ENCODE results near the gene SIL1.

Gene SIL1

DNA sequence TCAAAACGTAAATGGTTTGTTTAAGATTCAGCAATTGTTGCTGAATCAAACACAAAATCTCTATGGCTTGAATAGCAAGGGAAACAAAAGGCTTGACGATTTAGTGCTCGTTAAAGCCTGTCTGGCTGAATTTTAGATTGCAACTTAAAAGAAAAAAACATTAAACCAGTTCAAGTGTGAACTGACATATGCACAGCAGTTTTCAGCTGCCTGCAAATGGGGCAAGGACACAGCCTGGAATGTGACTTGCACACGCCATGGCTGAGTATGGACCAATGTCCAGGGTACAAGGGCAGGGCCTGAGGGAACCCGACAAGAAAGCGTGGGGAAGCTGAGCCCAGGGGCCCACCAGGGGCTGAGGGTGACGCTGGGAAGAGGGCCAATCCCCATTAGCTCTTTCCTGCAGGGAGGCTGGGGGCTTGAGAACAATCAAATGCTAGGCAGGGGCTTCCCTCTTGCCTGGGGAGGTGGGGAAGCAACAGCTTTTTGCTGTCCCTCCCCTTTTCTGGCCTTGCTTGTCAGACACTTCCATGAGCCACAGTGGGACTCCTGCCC is 233.4 kb downstream of the SIL1 start:
- 55% methylated on average over 6 of the region's 7 CpGs for WGBS (ENCODE audit: insufficient coverage)
- no peak overlapping the region for H3K27ac ChIP-seq (ENCODE audit: insufficient read depth in 1 of 2, low read depth in 1 of 2, low read length in 2 of 2, poor library complexity in 1 of 2, severe bottlenecking in 2 of 2)
- peaks cover 0 to 40% (median 15%) of the 10 kb centered on the region in 4 experiments for H3K4me1 ChIP-seq (ENCODE audit: control extremely low read depth in 1 of 4, control insufficient read depth in 4 of 4, insufficient read depth in 4 of 4, low read length in 3 of 4)
- H3K4me3 ChIP-seq (ENCODE audit: control insufficient read depth in 1 of 7, extremely low read depth in 1 of 7, insufficient read depth in 4 of 7, low read depth in 2 of 7, low read length in 6 of 7): no peak overlapping the region
- ChIA-PET POLR2A (interaction anchor here (1.2 kb wide), 1 partner anchor 12 kb away, joined by 3 read pairs; no protein-coding TSS in a partner anchor), CTCF (interaction anchor here (0.5 to 3.6 kb wide), 5 partner anchors 10 to 15 kb away, joined by 3 to 21 read pairs (median 3); no protein-coding TSS in a partner anchor)
- DNase-seq: no peak
- no peaks in the 10 kb centered on the region for H3K27me3 ChIP-seq (replicated peaks in 2 of 5; ENCODE audit: control insufficient read depth in 4 of 5, insufficient read depth in 5 of 5, low read length in 4 of 5)
- H3K9me3 ChIP-seq (ENCODE audit: control extremely low read depth in 1 of 5, control insufficient read depth in 4 of 5, insufficient read depth in 2 of 5, low read depth in 1 of 5, low read length in 4 of 5): no peaks in the 10 kb centered on the region
- H3K36me3 ChIP-seq (ENCODE audit: control insufficient read depth in 4 of 4, insufficient read depth in 4 of 4, low read length in 3 of 4): no peaks in the 10 kb centered on the region

DNA sequence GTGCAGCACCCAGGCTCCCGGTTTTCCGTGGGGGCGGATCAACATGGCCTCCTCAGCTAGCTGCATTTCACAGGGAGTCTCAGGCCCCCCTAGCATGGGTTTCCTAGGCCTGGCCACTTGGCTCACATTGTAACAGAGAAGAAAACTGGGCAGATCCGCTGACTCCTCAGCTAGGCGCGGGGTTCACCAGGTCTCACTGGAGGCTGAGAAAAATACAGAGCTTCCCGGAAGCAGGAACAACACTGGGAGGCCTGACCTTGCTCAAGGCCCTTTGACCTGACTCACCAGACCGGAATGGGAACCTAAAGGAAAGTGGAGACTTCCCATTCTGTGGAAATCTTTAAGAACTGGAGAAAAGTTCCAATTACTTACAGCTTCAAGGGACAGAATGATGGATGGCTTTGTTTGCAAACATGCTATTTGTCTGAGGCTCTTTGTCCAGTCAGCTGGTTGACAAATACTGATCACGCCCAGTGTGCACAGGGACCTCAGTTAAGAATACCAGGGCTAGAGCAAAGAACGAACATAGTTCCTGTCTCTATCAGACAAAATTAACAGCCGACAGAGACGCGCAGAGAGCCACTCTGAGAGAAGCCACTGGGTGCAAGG is 234.3 kb downstream of the SIL1 start:
- H3K9me3 ChIP-seq (ENCODE audit: control extremely low read depth in 1 of 5, control insufficient read depth in 4 of 5, insufficient read depth in 2 of 5, low read depth in 1 of 5, low read length in 4 of 5): no peaks in the 10 kb centered on the region
- peaks cover 0 to 37% (median 14%) of the 10 kb centered on the region in 4 experiments for H3K4me1 ChIP-seq (ENCODE audit: control extremely low read depth in 1 of 4, control insufficient read depth in 4 of 4, insufficient read depth in 4 of 4, low read length in 3 of 4)
- ChIA-PET POLR2A (interaction anchor here (1.2 kb wide), 1 partner anchor 11 kb away, joined by 3 read pairs; no protein-coding TSS in a partner anchor), CTCF (interaction anchor here (1.1 to 3.6 kb wide), 4 partner anchors 10 to 14 kb away, joined by 3 to 21 read pairs (median 5); no protein-coding TSS in a partner anchor)
- H3K27me3 ChIP-seq (replicated peaks in 2 of 5; ENCODE audit: control insufficient read depth in 4 of 5, insufficient read depth in 5 of 5, low read length in 4 of 5): no peaks in the 10 kb centered on the region
- 88% methylated on average over 12 of the region's 13 CpGs for WGBS (ENCODE audit: insufficient coverage)
- no peak overlapping the region for H3K27ac ChIP-seq (ENCODE audit: insufficient read depth in 1 of 2, low read depth in 1 of 2, low read length in 2 of 2, poor library complexity in 1 of 2, severe bottlenecking in 2 of 2)
- no peak overlapping the region for H3K4me3 ChIP-seq (ENCODE audit: control insufficient read depth in 1 of 7, extremely low read depth in 1 of 7, insufficient read depth in 4 of 7, low read depth in 2 of 7, low read length in 6 of 7)
- DNase-seq: no peak
- H3K36me3 ChIP-seq (ENCODE audit: control insufficient read depth in 4 of 4, insufficient read depth in 4 of 4, low read length in 3 of 4): no peaks in the 10 kb centered on the region

DNA sequence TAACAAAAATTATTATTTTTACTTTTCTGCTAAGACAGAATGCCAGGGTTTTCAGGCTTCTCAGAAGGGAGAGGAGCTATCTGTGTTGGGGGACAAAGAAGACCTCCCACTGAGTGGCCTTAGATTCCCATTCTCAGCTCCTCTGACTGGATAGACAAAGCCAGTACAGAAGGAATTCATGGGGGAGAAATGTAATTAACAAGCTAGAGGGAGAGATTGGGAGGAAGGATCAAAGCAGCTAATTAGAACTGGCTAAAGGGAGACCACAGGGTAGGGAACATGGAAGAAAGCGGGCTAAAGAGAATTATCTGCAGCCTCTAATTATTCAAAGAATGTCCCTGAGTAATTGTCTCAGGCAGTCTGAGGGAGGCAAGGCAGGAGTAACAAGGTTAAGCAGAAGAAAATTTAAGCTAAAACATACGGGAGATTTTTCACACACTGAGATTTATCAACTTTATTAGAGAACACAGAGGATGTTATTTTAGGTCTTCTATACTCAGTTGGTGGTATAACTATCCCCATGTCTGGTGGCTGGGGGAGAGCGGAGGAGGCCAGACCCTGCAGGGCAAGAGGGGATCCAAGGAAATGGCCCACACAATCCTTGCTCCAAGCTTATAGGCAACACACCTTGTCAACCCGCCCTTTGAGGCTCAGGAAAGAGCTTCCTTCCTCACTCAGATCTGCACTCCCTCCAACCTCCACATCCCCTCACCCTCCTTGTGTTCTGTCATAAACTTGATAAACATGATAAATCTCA is 235.4 kb downstream of the SIL1 start:
- Histone ChIP-seq H3K27ac (ENCODE audit: insufficient read depth in 1 of 2, low read depth in 1 of 2, low read length in 2 of 2, poor library complexity in 1 of 2, severe bottlenecking in 2 of 2) (no peak overlapping the region), H3K4me3 (ENCODE audit: control insufficient read depth in 1 of 7, extremely low read depth in 1 of 7, insufficient read depth in 4 of 7, low read depth in 2 of 7, low read length in 6 of 7) (no peak overlapping the region), H3K4me1 (ENCODE audit: control extremely low read depth in 1 of 4, control insufficient read depth in 4 of 4, insufficient read depth in 4 of 4, low read length in 3 of 4) (peaks cover 0 to 37% (median 14%) of the 10 kb centered on the region in 4 experiments), H3K27me3 (replicated peaks in 2 of 5; ENCODE audit: control insufficient read depth in 4 of 5, insufficient read depth in 5 of 5, low read length in 4 of 5) (no peaks in the 10 kb centered on the region), H3K36me3 (ENCODE audit: control insufficient read depth in 4 of 4, insufficient read depth in 4 of 4, low read length in 3 of 4) (no peaks in the 10 kb centered on the region), H3K9me3 (ENCODE audit: control extremely low read depth in 1 of 5, control insufficient read depth in 4 of 5, insufficient read depth in 2 of 5, low read depth in 1 of 5, low read length in 4 of 5) (no peaks in the 10 kb centered on the region)
- DNase-seq: no peak
- POLR2A ChIA-PET: no interaction called here
- WGBS (ENCODE audit: insufficient coverage): 100% methylated on average over 1 of the region's 4 CpGs
- CTCF ChIA-PET: interaction anchor here (1.2 to 3.6 kb wide), 5 partner anchors 9 to 21 kb away, joined by 3 to 21 read pairs (median 4); no protein-coding TSS in a partner anchor

DNA sequence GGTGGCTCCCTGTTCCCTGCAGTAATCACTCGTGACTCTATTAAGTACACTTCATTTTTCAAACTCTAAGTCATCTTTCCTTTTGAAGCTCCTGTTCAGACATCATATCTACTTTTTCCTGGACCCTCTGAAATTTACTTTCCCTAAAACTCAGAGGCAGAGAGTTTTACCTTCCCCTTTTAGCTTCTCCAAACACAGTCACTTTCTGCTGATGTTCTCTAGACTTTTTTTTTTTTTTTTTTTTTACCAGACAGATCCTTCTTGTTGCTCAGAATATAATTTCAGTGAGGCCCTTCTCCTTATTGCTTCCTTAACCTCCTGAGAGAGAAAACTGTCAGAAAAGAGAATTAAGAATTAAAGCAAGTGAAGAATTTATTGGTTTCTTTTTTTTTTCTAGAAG is 236.4 kb downstream of the SIL1 start:
- POLR2A ChIA-PET: no interaction called here
- peaks cover 0 to 36% (median 14%) of the 10 kb centered on the region in 4 experiments for H3K4me1 ChIP-seq (ENCODE audit: control extremely low read depth in 1 of 4, control insufficient read depth in 4 of 4, insufficient read depth in 4 of 4, low read length in 3 of 4)
- no peak overlapping the region for H3K27ac ChIP-seq (ENCODE audit: insufficient read depth in 1 of 2, low read depth in 1 of 2, low read length in 2 of 2, poor library complexity in 1 of 2, severe bottlenecking in 2 of 2)
- H3K4me3 ChIP-seq (ENCODE audit: control insufficient read depth in 1 of 7, extremely low read depth in 1 of 7, insufficient read depth in 4 of 7, low read depth in 2 of 7, low read length in 6 of 7): no peak overlapping the region
- H3K36me3 ChIP-seq (ENCODE audit: control insufficient read depth in 4 of 4, insufficient read depth in 4 of 4, low read length in 3 of 4): peaks cover 0 to 2% (median 0%) of the 10 kb centered on the region in 4 experiments
- CTCF ChIA-PET: interaction anchor here (1.0 to 1.9 kb wide), 3 partner anchors 11 to 22 kb away, joined by 3 to 4 read pairs (median 3); no protein-coding TSS in a partner anchor
- 89% methylated on average over 1 of the region's 1 CpG for WGBS (ENCODE audit: insufficient coverage)
- no peaks in the 10 kb centered on the region for H3K9me3 ChIP-seq (ENCODE audit: control extremely low read depth in 1 of 5, control insufficient read depth in 4 of 5, insufficient read depth in 2 of 5, low read depth in 1 of 5, low read length in 4 of 5)
- no peak for DNase-seq
- H3K27me3 ChIP-seq (replicated peaks in 2 of 5; ENCODE audit: control insufficient read depth in 4 of 5, insufficient read depth in 5 of 5, low read length in 4 of 5): no peaks in the 10 kb centered on the region

DNA sequence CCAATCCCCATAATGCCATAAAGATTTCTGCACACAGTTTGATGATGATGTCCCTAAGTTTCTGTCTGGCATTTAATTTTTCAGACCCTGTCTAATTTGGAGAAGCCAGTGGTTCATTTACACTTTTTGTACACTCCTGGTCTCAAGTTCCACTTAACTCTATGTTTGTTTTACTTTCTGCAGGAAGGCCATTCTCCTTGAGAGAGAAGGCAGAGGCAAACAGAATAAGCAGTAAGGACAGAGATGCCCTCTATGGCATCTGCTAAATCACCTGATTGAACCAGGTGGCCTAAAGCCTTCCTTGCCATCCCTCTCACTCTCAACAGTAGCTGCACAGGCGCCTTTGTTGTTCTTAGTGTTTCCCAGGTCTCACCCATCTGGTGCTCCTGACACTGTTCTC is 236.9 kb downstream of the SIL1 start:
- H3K27ac ChIP-seq (ENCODE audit: insufficient read depth in 1 of 2, low read depth in 1 of 2, low read length in 2 of 2, poor library complexity in 1 of 2, severe bottlenecking in 2 of 2): no peak overlapping the region
- POLR2A ChIA-PET: no interaction called here
- CTCF ChIA-PET: interaction anchor here (1.0 to 1.2 kb wide), 2 partner anchors 11 to 15 kb away, joined by 3 read pairs; no protein-coding TSS in a partner anchor

DNA sequence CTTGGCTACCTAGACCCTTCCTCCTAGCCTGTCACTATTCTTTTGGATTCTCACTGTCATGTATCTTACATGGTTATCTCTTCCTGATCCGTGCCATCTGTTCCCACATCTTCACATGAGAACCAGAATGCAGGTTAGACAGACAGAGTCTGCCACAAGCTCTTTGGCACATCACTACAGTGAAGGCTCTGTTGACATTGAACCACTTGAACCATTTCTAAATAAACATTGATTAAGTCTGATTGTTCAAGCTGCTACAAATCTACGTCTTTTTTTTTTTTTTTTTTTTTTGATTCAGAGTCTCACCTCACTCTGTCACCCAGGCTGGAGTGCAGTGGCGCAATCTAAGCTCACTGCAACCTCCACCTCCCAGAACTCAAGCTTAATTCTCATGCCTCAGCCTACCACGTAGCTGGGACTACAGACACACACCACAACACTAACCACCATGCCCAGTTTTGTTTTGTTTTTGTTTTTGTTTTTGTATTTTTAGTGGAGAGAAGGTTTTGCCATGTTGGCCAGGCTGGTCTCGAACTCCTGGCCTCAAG is 237.9 kb downstream of the SIL1 start:
- no peak overlapping the region for H3K27ac ChIP-seq (ENCODE audit: insufficient read depth in 1 of 2, low read depth in 1 of 2, low read length in 2 of 2, poor library complexity in 1 of 2, severe bottlenecking in 2 of 2)
- no peak for DNase-seq
- peaks cover 0 to 23% (median 8%) of the 10 kb centered on the region in 4 experiments for H3K4me1 ChIP-seq (ENCODE audit: control extremely low read depth in 1 of 4, control insufficient read depth in 4 of 4, insufficient read depth in 4 of 4, low read length in 3 of 4)
- CTCF ChIA-PET: no interaction called here
- peaks cover 0 to 8% (median 3%) of the 10 kb centered on the region in 4 experiments for H3K36me3 ChIP-seq (ENCODE audit: control insufficient read depth in 4 of 4, insufficient read depth in 4 of 4, low read length in 3 of 4)
- no peak overlapping the region for H3K4me3 ChIP-seq (ENCODE audit: control insufficient read depth in 1 of 7, extremely low read depth in 1 of 7, insufficient read depth in 4 of 7, low read depth in 2 of 7, low read length in 6 of 7)
- no peaks in the 10 kb centered on the region for H3K27me3 ChIP-seq (replicated peaks in 2 of 5; ENCODE audit: control insufficient read depth in 4 of 5, insufficient read depth in 5 of 5, low read length in 4 of 5)
- WGBS (ENCODE audit: insufficient coverage): 80% methylated on average over 1 of the region's 5 CpGs
- H3K9me3 ChIP-seq (ENCODE audit: control extremely low read depth in 1 of 5, control insufficient read depth in 4 of 5, insufficient read depth in 2 of 5, low read depth in 1 of 5, low read length in 4 of 5): no peaks in the 10 kb centered on the region
- POLR2A ChIA-PET: no interaction called here

More for the DNA sequence above, 236.9 kb downstream of the SIL1 start:
- peaks cover 0 to 3% (median under 1%) of the 10 kb centered on the region in 4 experiments for H3K36me3 ChIP-seq (ENCODE audit: control insufficient read depth in 4 of 4, insufficient read depth in 4 of 4, low read length in 3 of 4)
- no peaks in the 10 kb centered on the region for H3K27me3 ChIP-seq (replicated peaks in 2 of 5; ENCODE audit: control insufficient read depth in 4 of 5, insufficient read depth in 5 of 5, low read length in 4 of 5)
- H3K4me1 ChIP-seq (ENCODE audit: control extremely low read depth in 1 of 4, control insufficient read depth in 4 of 4, insufficient read depth in 4 of 4, low read length in 3 of 4): peaks cover 0 to 31% (median 12%) of the 10 kb centered on the region in 4 experiments
- no peaks in the 10 kb centered on the region for H3K9me3 ChIP-seq (ENCODE audit: control extremely low read depth in 1 of 5, control insufficient read depth in 4 of 5, insufficient read depth in 2 of 5, low read depth in 1 of 5, low read length in 4 of 5)
- no peak for DNase-seq
- 100% methylated on average over 1 of the region's 1 CpG for WGBS (ENCODE audit: insufficient coverage)
- no peak overlapping the region for H3K4me3 ChIP-seq (ENCODE audit: control insufficient read depth in 1 of 7, extremely low read depth in 1 of 7, insufficient read depth in 4 of 7, low read depth in 2 of 7, low read length in 6 of 7)
